NCI-H345 treated with DMSO at 0.1 percent for 48 hours (cell line): ENCODE measurements around the gene KRT14.

Experiments used
- DNase-seq: peaks from one replicate; lab custom pipeline; 2025; ENCODE audit not compliant: unreplicated experiment; lab: John Stamatoyannopoulos, UW

KRT14 gene

DNA sequence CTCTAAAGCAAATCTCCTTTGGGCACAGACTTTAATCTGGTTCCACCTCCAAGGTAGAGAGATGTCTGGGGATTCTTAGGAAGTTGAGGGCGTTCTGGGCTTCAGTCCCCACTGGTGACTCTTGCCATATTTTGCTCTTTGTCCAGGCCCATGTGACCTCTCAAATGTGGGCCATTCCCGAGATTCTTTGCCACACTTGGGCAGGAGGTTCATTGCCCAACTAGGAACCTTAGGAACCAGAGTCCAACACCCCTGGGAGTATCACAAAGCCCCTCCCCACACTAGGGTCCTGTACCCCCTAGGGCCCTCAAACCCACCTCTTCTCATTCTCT, 6.5 kb downstream of the KRT14 start:
- DNase-seq = no peak

GRCh38 chr17:41579484-41580243, 7.0 kb downstream of the KRT14 start:
- DNase-seq = peak; percentile 16

DNA sequence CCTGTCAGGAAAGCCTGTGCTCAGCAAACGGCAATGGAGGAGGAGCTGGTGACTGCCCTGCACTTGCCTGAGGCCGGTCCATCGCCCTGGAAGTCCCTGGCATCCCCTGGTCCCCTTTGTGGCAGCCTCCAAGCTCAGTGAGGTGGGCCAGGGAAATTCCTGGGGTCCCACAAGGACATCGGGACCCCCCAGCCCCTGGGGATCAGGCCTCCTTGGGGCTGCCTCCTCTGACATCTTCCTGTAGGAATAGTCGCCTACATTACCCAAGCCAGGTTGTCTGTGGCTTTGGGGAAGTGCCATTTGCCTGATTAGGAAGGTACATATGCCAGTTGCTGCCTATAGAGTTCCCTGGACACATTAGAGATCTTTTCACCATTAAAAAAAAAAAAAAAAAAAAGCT, 7.7 kb downstream of the KRT14 start:
- no peak for DNase-seq

GRCh38 chr17:41578538-41578937, 8.2 kb downstream of the KRT14 start:
- DNase-seq = no peak

- peak; percentile 11 for DNase-seq
These were observed 10.0 kb downstream of the KRT14 start for GRCh38 chr17:41576740-41577139.

DNA sequence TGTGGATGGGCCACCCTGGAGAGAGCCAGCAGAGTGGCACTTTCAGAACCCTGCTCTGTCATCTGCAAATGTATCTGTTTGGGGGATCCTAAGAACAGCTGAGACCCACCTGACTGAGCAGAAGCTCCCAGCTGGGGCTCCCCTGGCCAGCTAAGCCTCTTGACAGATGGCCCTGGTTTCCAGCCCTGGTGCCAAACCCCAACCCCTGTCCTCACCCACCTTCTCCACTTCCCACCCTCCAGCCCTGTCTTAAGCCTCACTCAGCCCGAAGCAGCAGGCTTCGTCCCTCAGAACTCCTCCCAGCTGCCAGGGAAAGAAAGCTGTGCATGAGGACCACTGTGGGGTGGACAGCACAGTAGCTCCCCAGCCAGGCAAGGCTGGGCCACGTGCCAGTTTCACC, 11.4 kb downstream of the KRT14 start:
- no peak for DNase-seq

GRCh38 chr17:41571561-41572434, 14.9 kb downstream of the KRT14 start, which contains the start of gene KRT9:
Gene KRT9, minus strand, starts transcription at chr17:41572059. Its CDS starts 67 bp downstream, at chr17:41571992.
- DNase-seq = no peak

GRCh38 chr17:41567317-41567716, 19.4 kb downstream of the KRT14 start:
- DNase-seq = no peak

DNA sequence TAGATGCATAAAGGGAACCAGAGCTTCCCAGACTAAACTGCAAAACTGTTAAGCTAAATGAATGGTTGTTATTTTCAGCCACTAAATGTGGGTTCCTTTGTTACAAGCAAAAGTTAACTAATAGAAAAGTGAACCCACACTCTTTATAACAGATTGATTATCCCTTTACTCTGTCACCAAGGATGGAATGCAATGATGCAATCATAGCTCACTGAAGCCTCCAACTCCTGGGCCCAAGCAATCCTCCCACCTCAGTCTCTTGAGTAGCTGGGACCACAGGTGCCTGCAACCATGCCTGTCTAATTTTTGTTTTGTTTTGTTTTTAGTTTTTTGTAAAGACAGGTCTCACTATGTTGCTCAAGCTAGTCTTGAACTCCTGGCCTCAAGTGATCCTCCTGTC, 21.4 kb downstream of the KRT14 start:
- DNase-seq = no peak

- no peak for DNase-seq
These were observed 23.0 kb downstream of the KRT14 start for GRCh38 chr17:41563607-41564170.

DNA sequence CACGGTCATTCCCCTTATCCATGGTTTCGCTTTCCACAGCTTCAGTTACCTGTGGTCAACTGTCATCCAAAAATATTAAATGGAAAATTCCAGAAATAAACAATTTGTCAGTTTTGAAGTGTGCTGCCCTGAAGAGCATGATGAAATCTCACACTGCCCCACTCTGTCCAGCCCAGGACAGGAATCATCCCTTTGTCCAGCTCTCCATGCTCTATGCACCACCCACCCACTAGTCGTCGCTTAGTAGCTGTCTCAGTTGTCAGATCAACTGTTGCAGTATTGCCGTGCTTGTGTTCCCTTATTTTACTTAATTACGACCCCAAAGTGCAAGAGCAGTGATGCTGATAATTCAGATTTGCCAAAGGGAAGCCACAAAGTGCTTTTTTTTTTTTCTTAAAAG, 25.1 kb downstream of the KRT14 start:
- DNase-seq = no peak

- no peak for DNase-seq
These were observed 27.1 kb downstream of the KRT14 start for GRCh38 chr17:41559548-41559947.

DNA sequence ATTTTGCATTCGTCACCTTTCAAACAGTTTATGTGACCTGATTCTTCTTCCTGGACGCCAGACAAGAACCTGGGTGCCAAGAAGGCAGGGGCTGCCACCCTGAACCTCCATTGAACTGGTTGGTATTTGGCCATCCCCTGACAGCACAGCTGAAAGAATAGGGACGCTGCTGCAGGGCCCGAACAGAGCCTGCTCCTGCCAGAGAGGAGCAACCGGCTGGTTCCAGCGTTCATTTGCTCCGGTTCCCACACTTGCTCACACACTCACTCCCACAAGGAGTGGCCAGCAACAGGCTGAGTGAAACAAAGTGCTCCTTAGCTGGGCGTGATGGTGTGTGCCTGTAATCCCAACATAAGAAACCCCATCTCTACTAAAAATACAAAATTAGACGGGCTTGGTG, 29.8 kb downstream of the KRT14 start:
- DNase-seq = no peak

DNA sequence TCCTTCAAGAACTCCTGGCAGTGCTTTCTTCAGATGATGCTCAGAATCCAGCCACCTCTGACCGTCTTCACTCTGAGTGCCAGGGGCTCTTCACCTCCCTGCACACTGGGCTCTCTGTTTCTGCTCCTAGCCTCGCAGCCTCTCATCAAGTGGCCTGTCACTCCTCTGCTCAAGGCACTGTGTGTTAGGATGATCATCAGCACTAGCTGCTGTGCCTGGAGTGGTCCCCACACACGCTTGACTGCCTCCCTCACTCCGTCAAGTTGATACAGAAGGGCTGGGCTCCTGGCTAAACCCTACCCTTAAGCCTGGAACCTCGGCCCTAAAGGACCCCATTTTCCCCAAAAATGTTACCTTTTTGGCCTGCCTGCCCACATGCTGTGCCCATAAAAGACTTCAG, 30.4 kb downstream of the KRT14 start:
- DNase-seq = no peak

DNA sequence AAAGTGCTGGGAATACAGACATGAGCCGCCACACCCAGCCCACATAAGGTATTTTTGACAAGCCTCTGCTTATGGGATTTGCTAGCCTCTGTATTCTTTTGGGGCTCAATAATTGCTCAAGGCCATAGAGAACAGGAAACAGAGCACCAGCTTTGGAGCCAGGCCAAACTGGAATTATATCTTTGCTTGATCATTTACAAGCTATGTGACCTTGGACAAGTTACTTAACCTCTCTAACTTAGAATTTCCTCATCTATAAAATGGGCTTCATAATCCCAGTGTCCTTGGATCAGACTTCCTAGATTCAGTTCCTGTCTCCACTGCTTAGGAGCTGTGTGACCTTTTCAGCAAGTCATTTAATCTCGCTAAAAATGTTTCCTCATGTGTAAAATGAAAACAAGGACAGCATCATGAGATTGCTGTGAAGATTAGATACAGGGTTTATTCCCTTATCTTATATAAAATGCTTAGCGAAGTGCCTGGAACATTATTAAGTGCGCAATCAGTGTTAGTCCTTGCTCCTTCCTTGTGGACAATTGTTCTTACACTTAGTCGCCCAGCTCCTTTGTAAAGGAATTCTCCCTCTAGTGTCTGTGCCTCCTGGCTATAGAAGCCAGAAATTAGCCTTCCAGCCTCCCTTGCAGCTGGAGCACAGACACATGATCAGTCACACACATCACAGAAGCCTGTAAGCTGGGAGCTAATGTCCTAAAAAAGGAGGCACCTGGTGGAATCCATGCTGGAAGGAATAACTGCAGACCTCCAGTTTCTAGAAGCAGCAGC, 31.4 kb downstream of the KRT14 start:
- DNase-seq = no peak

- no peak for DNase-seq
These were observed 32.6 kb downstream of the KRT14 start for GRCh38 chr17:41553987-41554680.

DNA sequence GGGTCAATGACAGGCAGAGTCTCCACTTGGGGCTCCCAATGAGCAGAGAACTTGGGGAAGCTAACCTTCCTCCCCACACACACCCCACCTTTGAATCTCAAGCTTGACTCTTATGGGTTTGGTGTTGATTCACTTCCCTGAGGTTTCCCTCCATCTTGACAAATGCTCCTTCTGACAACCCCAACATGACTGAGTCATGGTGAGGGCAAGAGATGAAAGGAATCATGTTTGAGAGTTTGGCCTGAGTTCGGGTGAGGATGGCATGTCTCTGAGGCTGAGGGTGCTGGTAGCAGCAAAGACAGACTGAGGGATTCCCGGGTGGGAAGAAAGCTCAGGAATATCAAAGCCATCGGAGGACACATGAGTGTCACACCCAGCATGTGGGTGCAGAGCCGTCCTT, 33.5 kb downstream of the KRT14 start:
- no peak for DNase-seq

- DNase-seq = no peak
These were observed 34.2 kb downstream of the KRT14 start for GRCh38 chr17:41552455-41552854.

- DNase-seq = no peak
These were observed 35.3 kb downstream of the KRT14 start for GRCh38 chr17:41551365-41551764.

GRCh38 chr17:41549596-41550039, 37.1 kb downstream of the KRT14 start:
- no peak for DNase-seq
